Tibial nerve (tissue), 4 donors: ENCODE measurements around the gene SRGAP2C. TPM values are rescaled to one million over a fixed set of nuclear protein-coding genes. Genes with fewer than 3 reads are reported as not detected.
"Not testable (repeated sequence)": the region's sequence is repeated elsewhere in the genome, so short reads cannot be mapped to it uniquely, and the experiment has no call there.

Experiments
- DNase-seq, 2 donors: peaks; one replicate each; pipeline ENCODE4 v3.0.0-alpha.2; 2019; ENCODE audit warnings: low spot score in 2 of 2
- H3K27ac ChIP-seq, 4 donors: fragments of 200-600 bp; sonication (generic) in 3 of 4; one replicate each; pipeline ENCODE4 v1.5.1; 2017 to 2019; ENCODE audit warnings: mild to moderate bottlenecking in 1 of 4
- H3K27me3 ChIP-seq, 2 donors: fragments of 200-600 bp; sonication (generic) in 1 of 2; one replicate each; pipeline versions ENCODE4 v1.5.1 to v1.6.0; 2017 to 2019
- H3K36me3 ChIP-seq, 3 donors: fragments of 200-600 bp; sonication (generic); one replicate each; pipeline ENCODE4 v1.5.1; 2018 to 2019
- H3K4me1 ChIP-seq, 4 donors: fragments of 200-600 bp; sonication (generic) in 3 of 4; one replicate each; pipeline ENCODE4 v1.5.1; 2017 to 2019
- H3K4me3 ChIP-seq, 4 donors: fragments of 200-600 bp; sonication (generic) in 3 of 4; one replicate each; pipeline ENCODE4 v1.5.1; 2017 to 2019; ENCODE audit warnings: mild to moderate bottlenecking in 1 of 4, moderate library complexity in 1 of 4
- H3K9me3 ChIP-seq, 4 donors: fragments of 200-600 bp; sonication (generic) in 3 of 4; one replicate each; pipeline ENCODE4 v1.5.1; 2017 to 2019
- EP300 ChIP-seq, 2 donors: sonication (generic); formaldehyde crosslinking; IDR thresholded peaks; one replicate each; pipeline ENCODE4 v1.6.1; 2017; ENCODE audit warnings: antibody characterized with exemption in 2 of 2, mild to moderate bottlenecking in 1 of 2
- WGBS, 2 donors: methylation state at CpG; one replicate each; pipeline ENCODE4 v1.1.5; 2018; 5-methylcytosine and 5-hydroxymethylcytosine counted together
- total RNA-seq, 4 donors: library from RNA; depleted of rRNA; stranded (reverse); fragments of >200 nt; gene quantifications; one replicate each; pipeline ENCODE4 v1.1.0, GENCODE V29; 2016

SRGAP2C gene
- total RNA-seq, 4 donors from 2014 or later, result 42.0 to 70.4 (median 50.8) TPM

- no CpG with 5 or more reads among the region's 4 CpGs for WGBS, 2 donors
These were observed 164.7 kb downstream of the SRGAP2C start for GRCh38 chr1:121349332-121349967.

GRCh38 chr1:121355711-121356420 is 171.1 kb downstream of the SRGAP2C start:
- H3K27ac ChIP-seq, H3K27me3 ChIP-seq, H3K9me3 ChIP-seq, H3K4me1 ChIP-seq, H3K36me3 ChIP-seq, H3K4me3 ChIP-seq, DNase-seq: not testable (repeated sequence)
- WGBS, 2 donors, result no CpG with 5 or more reads among the region's 5 CpGs

More at GRCh38 chr1:121349332-121349967, 164.7 kb downstream of the SRGAP2C start:
- H3K4me3 ChIP-seq, H3K27me3 ChIP-seq, DNase-seq, H3K9me3 ChIP-seq, H3K27ac ChIP-seq, H3K4me1 ChIP-seq, H3K36me3 ChIP-seq: not testable (repeated sequence)

- WGBS, 2 donors, result 29% methylated on average over 1 of the region's 2 CpGs; no CpG with 5 or more reads in 1 of the 2 donors
- H3K27ac ChIP-seq, H3K4me3 ChIP-seq, H3K27me3 ChIP-seq, H3K4me1 ChIP-seq, H3K36me3 ChIP-seq, DNase-seq, H3K9me3 ChIP-seq: not testable (repeated sequence)
These were observed 172.0 kb downstream of the SRGAP2C start for GRCh38 chr1:121356819-121357218.

GRCh38 chr1:121360531-121360930 is 175.8 kb downstream of the SRGAP2C start:
- DNase-seq, H3K4me1 ChIP-seq, H3K27ac ChIP-seq, H3K9me3 ChIP-seq, H3K27me3 ChIP-seq, H3K4me3 ChIP-seq, H3K36me3 ChIP-seq: not testable (repeated sequence)
- no CpG with 5 or more reads among the region's 1 CpG for WGBS, 2 donors

GRCh38 chr1:121361451-121362233 is 176.9 kb downstream of the SRGAP2C start:
- 27% methylated on average over 1 of the region's 7 CpGs for WGBS, 2 donors
- not testable (repeated sequence) for H3K4me1 ChIP-seq

GRCh38 chr1:121362234-121362883 is 177.6 kb downstream of the SRGAP2C start:
- H3K27ac ChIP-seq, result peak overlapping the region in 1 of 4 donors; percentile 55
- TF ChIP-seq EP300 (IDR thresholded peaks at IDR 0.05), result peak in 1 of 2 donors; percentile 30
- H3K4me3 ChIP-seq, H3K36me3 ChIP-seq, H3K9me3 ChIP-seq, H3K4me1 ChIP-seq, H3K27me3 ChIP-seq: not testable (repeated sequence)
- 33 to 49% methylated on average over 1 to 3 of the region's 4 CpGs for WGBS, 2 donors
- DNase-seq, result peak in 1 of 2 donors; percentile 11

More at GRCh38 chr1:121361451-121362233, 176.9 kb downstream of the SRGAP2C start:
- not testable (repeated sequence) for H3K4me3 ChIP-seq, H3K27me3 ChIP-seq, H3K36me3 ChIP-seq, DNase-seq, H3K9me3 ChIP-seq
- peak overlapping the region in 1 of 4 donors; percentile 66 for H3K27ac ChIP-seq

GRCh38 chr1:121365316-121365715 is 180.5 kb downstream of the SRGAP2C start:
- 33 to 60% methylated on average over 3 of the region's 6 CpGs for WGBS, 2 donors
- H3K4me1 ChIP-seq, H3K27ac ChIP-seq, DNase-seq, H3K36me3 ChIP-seq, H3K9me3 ChIP-seq, H3K4me3 ChIP-seq, H3K27me3 ChIP-seq: not testable (repeated sequence)

GRCh38 chr1:121365723-121366122 is 180.9 kb downstream of the SRGAP2C start:
- WGBS, 2 donors, result 80 to 89% methylated on average over 3 to 6 of the region's 6 CpGs

GRCh38 chr1:121366171-121366570 is 181.4 kb downstream of the SRGAP2C start:
- not testable (repeated sequence) for H3K4me3 ChIP-seq, H3K36me3 ChIP-seq, H3K27ac ChIP-seq, DNase-seq, H3K27me3 ChIP-seq, H3K9me3 ChIP-seq, H3K4me1 ChIP-seq
- WGBS, 2 donors, result no CpG with 5 or more reads among the region's 3 CpGs

More at GRCh38 chr1:121365723-121366122, 180.9 kb downstream of the SRGAP2C start:
- not testable (repeated sequence) for H3K9me3 ChIP-seq, H3K27ac ChIP-seq, H3K36me3 ChIP-seq, H3K4me1 ChIP-seq, H3K27me3 ChIP-seq, DNase-seq, H3K4me3 ChIP-seq

GRCh38 chr1:121368910-121369309 is 184.1 kb downstream of the SRGAP2C start:
- H3K4me1 ChIP-seq, H3K9me3 ChIP-seq, H3K4me3 ChIP-seq, H3K27me3 ChIP-seq, H3K36me3 ChIP-seq, H3K27ac ChIP-seq, DNase-seq: not testable (repeated sequence)
- WGBS, 2 donors, result no CpG with 5 or more reads among the region's 5 CpGs

GRCh38 chr1:121369959-121370358 is 185.2 kb downstream of the SRGAP2C start:
- 100% methylated on average over 1 of the region's 2 CpGs for WGBS, 2 donors
- not testable (repeated sequence) for H3K4me3 ChIP-seq, H3K27me3 ChIP-seq, H3K36me3 ChIP-seq, DNase-seq, H3K27ac ChIP-seq, H3K4me1 ChIP-seq, H3K9me3 ChIP-seq

GRCh38 chr1:121374851-121375367 is 190.1 kb downstream of the SRGAP2C start:
- DNase-seq, H3K4me3 ChIP-seq, H3K36me3 ChIP-seq, H3K4me1 ChIP-seq, H3K27me3 ChIP-seq, H3K9me3 ChIP-seq, H3K27ac ChIP-seq: not testable (repeated sequence)
- 79 to 87% methylated on average over 2 of the region's 3 CpGs for WGBS, 2 donors
